ENCODE data around the gene AMIGO2.

The AMIGO2 gene

DNA sequence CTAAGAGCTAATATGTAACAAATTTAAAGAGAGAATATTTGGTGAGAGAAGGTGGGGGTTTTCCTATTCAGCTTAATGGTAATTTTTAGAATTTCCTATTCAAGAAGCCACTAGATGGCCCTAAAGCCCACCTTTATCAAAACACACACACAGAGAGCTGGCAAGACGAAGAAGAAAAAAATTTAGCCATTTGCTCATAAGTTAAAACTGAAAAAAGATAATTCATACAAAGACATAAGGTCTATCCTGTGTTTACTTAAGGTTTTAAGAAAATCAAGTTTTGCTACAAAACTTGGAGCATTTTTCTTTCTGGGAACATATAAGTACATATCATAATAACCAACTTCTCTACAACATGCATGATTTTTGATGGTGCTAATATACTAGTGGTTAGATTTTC lies 47.1 kb downstream of the AMIGO2 start:
- DNase-seq: peak; percentile 57

DNA sequence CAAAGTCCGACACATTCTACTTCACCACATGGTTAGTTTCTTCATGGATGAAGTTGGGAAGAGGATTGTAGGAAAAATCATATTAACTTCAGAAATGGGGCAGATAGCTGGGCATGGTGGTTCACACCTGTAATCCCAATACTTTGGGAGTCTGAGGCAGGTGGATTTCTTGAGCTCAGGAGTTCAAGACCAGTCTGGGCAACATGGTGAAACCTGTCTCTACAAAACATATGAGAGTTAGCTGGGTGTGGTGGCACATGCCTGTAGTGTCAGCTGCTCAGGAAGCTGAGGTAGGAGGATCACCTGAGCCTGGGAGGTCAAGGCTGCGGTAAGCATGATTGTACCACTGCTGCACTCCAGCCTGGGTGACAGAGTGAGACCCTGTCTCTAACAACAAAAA lies 49.9 kb downstream of the AMIGO2 start:
- no peak for DNase-seq

DNA sequence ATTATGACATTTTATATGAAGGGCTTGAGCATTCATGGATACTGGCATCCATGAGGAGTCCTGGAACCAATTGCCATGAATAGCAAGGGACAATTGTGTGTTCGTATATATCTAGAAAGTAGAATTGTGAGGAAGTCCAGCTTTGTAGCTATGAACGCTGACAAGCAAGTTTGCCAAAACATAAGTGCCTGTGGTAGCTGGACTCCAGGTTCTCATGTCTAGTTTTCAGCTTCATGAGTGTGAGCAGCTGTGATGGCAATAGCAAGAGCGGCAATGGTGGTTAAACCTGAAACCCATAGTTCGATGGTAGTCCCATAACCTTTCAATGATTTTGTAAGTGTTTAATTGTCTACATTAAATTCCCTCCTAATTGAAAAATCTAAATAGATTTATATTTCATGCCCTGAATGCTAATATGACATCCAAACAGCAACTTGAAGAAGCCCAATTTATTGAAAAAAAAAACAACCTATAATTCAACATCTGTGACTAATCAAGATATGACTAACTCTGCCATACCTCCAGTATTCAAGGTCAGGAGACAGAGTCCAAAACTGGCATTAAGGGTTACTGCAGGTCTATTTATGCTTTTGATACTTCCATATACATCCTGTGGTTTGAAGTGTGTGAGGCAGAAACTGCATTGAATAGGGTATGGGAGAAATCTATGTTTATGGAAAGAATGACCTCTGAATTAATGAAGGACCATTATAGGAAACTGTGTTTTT lies 50.6 kb downstream of the AMIGO2 start:
- DNase-seq: no peak

DNA sequence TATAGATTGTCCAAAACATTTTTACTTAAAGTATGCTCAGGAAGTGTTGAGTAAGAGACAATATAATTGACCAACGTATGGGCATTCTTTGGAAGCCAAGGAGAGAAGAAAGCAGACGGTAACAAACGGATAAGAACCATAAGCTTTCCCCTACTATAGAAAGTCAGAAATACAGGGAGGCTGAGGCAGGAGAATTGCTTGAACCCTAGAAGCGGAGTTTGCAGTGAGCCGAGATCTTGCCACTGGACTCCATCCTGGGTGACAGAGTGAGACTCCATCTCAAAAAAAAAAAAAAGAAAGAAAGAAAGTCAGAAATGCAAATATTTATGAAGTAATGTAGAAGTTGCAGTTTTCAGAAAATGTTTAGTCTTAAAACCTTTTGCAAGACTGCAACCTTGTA lies 51.6 kb downstream of the AMIGO2 start:
- no peak for DNase-seq
